HG03095 (cell line): ENCODE data around the gene AGBL1.

Source experiments
- ATAC-seq: cut with Tn5 transposase; IDR thresholded peaks from one replicate; pipeline ENCODE4 v1.9.1; 2021; ENCODE audit warnings: moderate library complexity; ENCODE audit not compliant: unreplicated experiment

AGBL1 gene

DNA sequence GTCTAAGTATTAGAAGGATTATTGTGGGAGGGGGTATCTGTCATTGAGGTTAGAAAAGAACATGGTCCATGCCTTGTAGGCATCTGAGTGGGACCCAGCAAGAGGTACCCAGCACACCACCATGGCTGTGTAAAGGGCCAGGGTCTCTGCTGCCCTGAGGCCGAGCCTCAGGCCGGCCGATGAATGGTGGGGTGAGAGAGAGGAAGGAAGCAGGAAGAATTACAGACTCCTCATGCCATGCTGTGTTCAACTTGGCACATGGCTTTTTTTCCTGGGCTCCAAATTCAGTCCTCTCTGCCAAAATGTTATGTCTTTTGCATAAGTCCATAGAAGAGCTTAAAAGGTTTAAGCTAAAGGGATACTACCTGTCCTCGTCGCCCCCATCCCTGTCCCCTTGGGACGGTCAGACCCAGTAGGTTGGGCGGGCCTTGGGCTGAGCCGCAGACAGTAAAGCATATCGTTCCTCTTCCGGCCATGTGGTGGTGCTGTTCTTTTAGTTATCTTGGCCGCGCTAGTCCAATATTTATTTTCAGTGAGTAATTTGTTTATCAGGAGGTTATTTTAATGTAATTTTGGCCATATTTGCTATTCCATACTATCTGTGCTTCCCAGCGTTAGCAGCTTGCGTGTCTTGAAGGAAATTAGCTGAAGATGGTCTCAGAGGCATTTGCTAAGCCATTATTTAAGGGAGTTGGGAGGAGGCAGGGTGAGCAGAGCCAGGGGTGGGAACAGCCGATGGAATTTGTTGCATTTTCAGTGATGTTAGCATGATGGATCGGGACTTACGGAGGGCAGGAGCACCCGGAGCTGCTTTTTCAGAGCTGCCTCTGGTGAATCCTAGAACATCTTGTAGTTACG, 152.4 kb downstream of the AGBL1 start:
- ATAC-seq, result no peak

- no peak for ATAC-seq
These were observed 156.0 kb downstream of the AGBL1 start for GRCh38 chr15:86235667-86236066.

DNA sequence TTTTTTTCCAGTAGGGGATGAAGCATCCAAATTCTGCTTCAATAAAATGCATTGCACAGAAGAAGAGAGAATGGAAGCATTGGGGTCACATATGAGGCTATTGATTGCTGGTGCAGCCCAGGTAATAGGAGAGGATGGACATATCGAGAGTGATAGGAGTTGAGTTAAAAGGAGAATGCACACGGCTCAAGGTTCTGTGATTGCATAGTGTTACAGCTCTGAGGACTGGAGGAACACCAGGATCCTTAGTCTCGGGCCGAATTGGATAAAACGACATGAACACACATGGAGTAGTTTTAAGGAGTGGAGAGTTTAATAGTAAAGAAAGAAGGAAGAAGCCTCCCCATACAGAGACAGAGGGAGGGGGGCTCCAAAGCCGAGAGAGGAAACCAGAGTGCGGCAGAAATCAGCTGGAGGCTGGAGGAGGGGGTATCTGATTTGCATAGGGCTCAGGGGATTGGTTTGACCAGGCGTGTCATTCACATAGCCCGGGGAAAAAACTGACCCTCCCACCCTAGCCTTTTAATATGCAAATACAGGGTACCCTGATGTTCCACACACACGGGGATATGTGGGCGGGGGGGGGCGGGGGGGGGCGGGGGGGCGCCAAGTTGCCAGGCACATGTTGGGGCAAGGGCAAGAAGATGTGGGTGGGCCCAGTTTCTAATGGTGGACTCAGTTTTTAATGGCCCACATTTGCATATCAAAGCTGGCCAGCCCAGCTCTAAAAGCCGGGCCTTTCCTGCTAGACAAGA, 156.9 kb downstream of the AGBL1 start:
- no peak for ATAC-seq

DNA sequence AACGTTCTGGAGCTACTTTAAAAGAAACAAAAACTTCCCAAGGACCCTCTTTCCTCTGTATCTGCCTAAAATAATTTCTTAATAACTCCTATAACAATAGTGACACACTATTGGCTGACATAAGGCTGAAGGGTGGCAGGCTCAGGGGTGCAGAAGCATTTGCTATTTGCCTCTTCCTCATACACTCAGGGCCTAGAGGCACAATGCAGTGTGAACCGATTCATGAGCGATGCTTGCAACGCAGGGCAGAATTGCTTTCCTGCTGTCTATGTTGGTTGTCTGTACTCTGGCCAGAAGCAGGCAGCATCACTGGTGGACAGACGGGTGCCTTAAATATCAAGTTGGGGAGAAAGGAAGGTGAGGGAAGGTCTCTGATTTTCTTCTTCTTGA, 157.4 kb downstream of the AGBL1 start:
- ATAC-seq, result no peak

DNA sequence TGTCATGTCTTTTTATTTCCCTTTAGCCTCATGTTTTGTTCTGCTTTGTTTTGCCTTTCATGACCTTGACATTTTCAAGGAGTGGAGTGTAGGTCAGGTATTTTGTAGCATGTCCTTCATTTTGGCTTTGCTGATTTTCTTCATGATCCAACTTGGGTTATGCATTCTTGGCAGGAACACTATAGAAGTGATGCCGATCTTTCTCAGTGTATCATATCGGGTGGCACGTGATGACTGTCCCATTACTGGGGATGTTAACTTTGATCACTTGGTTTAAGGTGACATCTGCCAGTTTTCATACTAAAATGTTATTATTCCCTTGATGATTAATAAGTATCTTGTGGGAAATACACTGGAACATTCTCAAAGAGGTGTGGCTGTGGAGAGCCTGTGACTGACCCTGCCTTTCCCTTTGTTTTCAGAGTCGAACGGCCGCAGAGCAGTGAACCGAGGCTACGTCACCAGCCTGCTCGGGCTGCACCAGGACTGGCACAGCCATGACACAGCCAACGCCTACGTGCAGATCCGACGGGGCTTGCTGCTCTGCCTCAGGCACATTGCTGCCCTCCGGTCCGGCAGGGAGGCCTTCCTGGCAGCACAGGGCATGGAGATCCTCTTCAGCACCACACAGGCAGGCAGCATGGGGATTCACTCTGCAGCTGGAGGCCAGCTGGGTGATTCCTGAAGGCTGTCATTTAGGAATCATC, 167.7 kb downstream of the AGBL1 start:
- ATAC-seq, result no peak

DNA sequence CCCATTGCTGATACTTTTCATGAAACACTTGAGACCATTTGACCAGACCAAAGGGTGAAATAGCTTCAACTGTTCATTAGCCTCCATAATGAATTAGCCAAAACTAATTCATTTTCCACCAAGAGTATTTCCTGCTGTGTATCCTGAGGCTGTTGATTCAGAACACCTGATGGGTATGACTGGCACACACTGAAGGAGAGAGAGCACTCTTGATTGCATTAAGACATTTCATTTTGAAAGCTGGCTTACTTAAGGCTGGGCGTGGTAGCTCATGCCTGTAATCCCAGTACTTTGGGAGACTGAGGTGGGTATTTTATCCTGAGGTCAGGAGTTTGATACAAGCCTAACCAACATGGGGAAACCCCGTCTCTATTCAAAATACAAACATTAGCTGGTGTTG, 175.6 kb downstream of the AGBL1 start:
- ATAC-seq, result no peak

DNA sequence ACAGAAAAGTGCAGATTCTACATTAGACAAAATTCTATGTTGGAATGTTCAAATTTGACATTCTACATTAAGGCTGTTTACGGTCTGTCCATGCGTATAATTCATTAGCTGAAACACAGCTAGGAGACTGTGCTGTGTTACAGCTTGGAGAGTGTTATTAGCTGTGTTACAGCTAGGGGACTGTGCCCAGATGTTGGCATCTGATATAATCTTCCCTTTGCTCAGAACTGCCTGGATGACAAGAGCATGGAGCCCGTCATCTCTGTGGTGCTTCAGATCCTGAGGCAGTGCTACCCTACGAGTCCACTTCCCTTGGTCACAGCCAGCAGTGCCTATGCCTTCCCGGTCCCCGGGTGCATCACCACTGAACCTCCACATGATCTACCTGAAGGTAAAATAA, 177.0 kb downstream of the AGBL1 start:
- ATAC-seq, result no peak

DNA sequence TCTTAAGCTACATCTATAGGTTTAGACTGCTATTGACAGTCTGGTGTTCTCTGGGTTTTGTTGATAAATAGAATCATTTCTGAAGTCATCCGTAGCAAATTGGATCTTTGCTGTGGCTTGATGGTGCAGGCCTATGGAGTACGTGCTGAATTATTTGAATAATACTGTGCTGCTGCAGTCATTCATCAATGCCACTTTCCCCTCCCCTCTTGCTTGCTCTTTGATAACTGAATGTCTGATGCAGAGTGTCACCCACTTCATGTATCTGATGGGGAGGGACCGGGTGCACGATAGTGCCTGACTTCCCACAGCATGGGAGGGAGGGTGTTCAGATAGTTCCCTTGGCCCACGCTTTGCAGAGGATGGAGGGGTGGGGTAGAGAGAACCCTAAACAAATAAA, 179.9 kb downstream of the AGBL1 start:
- no peak for ATAC-seq

DNA sequence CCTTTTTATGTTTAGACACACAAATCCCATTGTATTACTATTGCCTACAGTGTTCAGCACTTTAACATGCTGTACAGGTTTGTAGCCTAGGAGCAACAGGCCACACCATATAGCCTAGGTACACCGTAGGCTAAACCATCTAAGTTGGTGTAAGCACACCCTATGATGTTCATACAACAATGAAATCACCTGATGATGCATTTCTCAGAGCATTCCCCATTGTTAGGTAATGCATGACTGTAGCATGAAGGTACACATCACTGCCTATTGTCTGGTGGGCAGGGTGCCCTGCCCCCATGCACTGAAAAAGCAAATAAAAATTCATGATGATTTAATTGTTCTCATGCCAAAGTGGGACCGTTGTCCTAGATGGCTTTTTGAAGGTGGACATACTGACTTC, 183.6 kb downstream of the AGBL1 start:
- ATAC-seq, result no peak

DNA sequence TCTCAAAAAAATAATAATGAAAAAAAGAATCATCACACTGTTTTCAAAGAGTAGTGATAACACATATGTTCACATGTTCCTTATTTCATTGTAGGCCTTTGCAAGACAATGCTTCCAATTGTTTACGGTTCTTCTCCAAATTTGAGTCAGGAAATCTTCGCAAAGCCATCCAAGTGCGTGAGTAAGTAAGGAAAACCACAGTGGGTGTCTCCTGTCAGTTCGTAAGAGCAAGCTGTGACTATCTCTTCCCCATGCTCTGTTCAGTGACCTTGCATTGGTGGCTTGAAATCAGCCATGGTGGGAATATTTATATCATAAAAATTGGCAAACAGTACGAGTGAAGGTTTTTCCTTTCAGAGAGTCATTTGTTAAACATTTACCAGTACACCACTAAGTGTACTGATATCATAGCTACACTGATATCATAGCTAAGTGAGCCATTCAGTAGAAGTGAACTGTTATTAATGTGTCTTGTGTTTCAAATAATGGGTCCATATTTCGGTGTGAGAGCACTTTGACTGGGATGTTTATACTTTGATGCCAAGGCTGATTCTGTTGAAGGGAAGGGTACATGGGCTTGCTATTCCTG, 187.3 kb downstream of the AGBL1 start:
- ATAC-seq, result no peak

- ATAC-seq, result no peak
These were observed 188.2 kb downstream of the AGBL1 start for GRCh38 chr15:86267892-86268291.

DNA sequence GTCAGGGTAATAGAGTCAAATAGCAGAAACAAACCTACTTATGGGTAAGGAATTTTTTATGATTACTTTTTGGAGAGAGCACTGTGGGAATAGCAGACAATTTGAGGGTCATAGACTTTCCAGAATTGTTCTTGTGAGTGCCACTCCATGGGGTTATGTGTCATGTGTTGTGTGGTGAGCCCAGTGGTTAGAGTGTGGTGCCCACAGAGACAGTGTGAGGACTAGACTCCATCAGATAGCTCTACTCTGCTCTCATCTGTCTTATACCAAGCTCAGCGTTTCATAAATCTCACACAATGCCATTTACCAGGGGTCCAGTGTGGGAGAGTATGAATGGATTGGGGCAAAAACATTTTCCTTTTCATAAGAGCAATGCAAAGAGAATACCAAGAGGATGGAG, 188.9 kb downstream of the AGBL1 start:
- ATAC-seq, result no peak

DNA sequence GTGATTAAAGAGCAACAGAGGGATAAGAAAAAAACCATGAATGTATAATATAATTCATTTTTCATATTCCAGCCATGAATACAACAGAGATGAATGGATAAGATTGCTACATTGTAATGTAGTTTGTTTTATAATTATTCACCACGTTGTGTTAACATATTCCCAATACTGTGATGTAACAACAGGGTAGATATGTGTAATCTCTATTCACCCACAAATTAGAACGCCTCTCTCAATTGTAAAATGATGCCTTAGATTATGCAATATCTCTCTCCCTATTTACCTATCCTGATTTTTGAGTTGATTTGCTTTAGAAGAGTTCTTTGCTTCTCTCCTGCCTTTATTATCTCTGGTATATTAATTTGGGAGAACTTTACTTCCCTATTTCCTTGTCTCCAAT, 193.6 kb downstream of the AGBL1 start:
- ATAC-seq, result no peak

- ATAC-seq, result no peak
These were observed 195.7 kb downstream of the AGBL1 start for GRCh38 chr15:86275361-86275760.

- no peak for ATAC-seq
These were observed 198.9 kb downstream of the AGBL1 start for GRCh38 chr15:86278586-86278985.

- ATAC-seq, result no peak
These were observed 205.0 kb downstream of the AGBL1 start for GRCh38 chr15:86284635-86285034.

- no peak for ATAC-seq
These were observed 215.8 kb downstream of the AGBL1 start for GRCh38 chr15:86295511-86295910.

- no peak for ATAC-seq
These were observed 217.1 kb downstream of the AGBL1 start for GRCh38 chr15:86296769-86297168.

GRCh38 chr15:86300390-86301125, 220.9 kb downstream of the AGBL1 start:
- no peak for ATAC-seq

GRCh38 chr15:86311568-86312280, 232.1 kb downstream of the AGBL1 start:
- ATAC-seq, result no peak
